Skin epidermis (tissue), 12 donors: ENCODE measurements around the gene MSH5.
A peak's percentile ranks its signal among the peaks of the same experiment; 100 is the strongest.

Experiments
- H3K27ac ChIP-seq, 21 experiments: fragments of 200-600 bp; sonication (generic) in 11 of 21; one replicate each; pipeline ENCODE4 v1.5.0; 2020; ENCODE audit warnings: mild to moderate bottlenecking in 3 of 21, inconsistent platforms in 2 of 21, moderate library complexity in 2 of 21
- H3K4me3 ChIP-seq, 7 experiments: fragments of 200-600 bp; sonication (generic) in 2 of 7; one replicate each; pipeline ENCODE4 v1.5.0; 2020; ENCODE audit warnings: inconsistent platforms in 2 of 7, mild to moderate bottlenecking in 2 of 7, moderate library complexity in 1 of 7

MSH5 gene

DNA sequence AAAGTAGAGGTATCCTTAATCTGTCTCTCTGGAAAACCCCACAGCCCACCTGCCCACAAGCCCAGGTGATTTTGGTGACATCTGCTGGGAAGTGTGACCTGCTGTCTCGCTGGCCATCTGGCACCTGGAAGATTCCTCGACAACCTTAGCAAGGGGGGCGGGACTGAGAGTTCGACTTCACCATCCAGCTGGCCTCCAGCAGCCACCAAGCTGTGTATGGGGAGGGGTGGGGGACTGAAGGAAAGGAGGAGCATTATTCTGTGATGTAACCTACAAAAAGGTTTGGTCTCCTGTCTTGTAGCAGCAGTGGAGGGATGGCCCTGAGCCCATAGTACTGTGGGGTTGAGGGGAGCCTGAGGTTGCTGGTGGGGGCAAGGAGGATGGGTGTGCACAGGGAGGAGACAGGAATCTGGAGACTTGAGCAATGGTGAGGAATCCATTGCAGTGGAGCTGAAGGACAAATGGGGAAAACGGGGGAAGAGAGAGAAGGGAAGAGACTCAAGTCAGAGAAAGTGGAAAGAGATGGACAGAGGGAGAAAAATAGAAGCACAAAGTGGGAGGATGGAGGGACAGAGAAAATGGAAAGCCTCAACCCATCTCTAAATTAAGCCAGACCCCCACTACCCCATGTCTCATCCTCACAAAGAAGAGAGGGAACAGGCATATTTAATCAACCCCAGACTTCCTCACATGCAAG lies 29.1 kb upstream of the MSH5 start:
- H3K4me3 ChIP-seq: no peak overlapping the region
- H3K27ac ChIP-seq: peak overlapping the region in 5 of 21 experiments; percentile 34 to 73 (median 49)

GRCh38 chr6:31711233-31711632 lies 28.6 kb upstream of the MSH5 start:
- Histone ChIP-seq H3K27ac (peak overlapping the region in 8 of 21 experiments; percentile 18 to 73 (median 43)), H3K4me3 (no peak overlapping the region)

- Histone ChIP-seq H3K27ac (peak overlapping the region in 13 of 21 experiments; percentile 1 to 77 (median 48)), H3K4me3 (no peak overlapping the region)
Observed at GRCh38 chr6:31712296-31712695, 27.5 kb upstream of the MSH5 start.

DNA sequence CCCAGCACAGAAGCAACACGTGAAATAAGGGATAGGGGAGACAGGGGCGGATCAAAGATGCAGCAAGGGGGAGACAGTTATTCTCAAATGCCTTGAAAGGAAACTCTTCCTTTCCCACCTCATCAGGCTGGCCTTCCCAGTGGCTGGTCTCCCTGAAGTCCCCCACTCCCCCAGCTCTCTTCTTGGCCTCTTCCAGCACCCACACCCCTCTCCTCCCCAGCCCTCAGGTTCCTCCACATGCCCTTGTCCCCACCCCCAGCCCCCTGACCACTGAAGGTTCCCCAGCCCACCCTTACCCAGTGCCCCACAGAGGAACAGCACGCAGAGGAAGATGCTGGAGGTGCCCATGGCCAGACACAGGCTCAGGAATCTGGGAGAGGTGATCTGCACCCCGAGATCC lies 26.3 kb upstream of the MSH5 start:
- H3K4me3 ChIP-seq: no peak overlapping the region
- H3K27ac ChIP-seq: peak overlapping the region in 13 of 21 experiments; percentile 0 to 77 (median 65)

DNA sequence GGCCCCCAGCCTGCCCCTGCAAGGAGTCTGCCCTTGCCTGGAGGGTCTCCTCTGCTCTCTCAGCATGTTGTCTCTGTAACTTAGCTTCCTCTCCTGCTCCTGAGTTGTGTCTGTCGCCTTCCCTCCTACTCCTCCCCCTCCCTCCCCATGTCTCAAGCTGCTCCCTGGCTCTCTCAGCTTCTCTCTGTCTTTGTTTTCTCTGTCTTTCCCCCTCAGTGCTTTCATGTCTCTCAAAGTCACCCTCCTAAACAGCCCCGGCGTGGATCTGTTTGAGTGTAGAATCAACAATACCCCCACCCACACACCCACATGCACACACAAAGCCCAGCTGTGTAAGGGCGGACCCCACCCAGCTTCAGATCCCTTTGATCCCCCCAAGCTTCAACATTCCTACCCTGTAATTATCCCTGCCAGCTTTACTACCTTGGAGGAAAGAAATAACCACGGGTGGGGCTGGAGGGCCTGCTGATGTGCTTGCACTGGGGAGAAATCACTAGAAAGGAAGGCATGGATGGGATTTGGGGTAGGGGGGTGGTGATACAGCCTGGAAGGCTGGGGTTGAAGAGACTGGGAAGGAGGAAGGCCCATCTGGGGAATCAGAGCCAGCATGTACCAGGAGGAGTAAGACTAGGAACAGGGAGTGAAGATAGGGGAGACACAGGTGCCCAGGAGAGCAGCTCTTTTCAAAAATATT lies 25.7 kb upstream of the MSH5 start:
- Histone ChIP-seq H3K27ac (peak overlapping the region in 13 of 21 experiments; percentile 0 to 77 (median 65)), H3K4me3 (no peak overlapping the region)

DNA sequence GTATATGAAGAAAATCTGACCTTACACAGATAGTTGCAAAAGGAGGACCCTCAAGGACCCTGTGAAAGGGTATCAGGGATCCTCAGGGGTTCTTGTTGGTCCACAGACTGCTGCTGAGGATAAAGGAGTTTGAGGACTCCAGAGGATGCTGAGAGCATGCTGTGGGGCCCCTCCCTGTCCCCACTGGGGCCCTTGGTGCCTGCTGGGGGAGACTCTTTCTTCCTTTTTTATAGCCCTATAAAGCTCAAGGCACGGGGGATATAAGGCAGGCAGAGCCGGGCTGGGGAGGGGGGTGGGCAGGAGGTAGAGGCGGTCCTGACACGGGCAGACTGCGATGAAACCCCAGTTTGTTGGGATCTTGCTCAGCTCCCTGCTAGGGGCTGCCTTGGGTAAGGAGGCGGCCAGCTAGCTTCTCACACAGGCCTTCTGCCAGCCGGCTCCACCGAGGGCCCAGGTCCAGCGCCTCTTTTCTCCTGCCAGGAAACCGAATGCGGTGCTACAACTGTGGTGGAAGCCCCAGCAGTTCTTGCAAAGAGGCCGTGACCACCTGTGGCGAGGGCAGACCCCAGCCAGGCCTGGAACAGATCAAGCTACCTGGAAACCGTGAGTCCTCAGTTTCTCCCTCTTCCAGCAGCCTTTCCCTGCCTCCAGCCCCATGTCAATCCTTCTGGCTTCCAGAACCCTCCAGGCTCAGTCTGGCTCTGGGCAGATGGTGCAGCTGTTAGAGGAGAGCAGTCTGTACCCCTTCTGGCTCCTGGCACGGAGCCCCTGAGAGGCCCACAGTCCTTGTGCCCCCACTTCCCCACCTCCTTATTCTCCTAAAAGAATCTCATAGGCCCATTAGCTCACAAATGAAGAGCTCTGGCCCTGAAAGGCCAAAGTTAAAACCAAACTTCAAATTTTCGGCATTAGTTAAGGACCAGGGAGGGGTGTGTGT lies 24.5 kb upstream of the MSH5 start, which contains the start of gene LY6G6D:
TSS of gene LY6G6D (plus strand) at position 327 of the 937 bp plus-strand sequence. CDS start at position 335, 8 bp downstream.
- Histone ChIP-seq H3K27ac (peak within 1 kb of the TSS in 13 of 21 experiments; percentile 0 to 80 (median 65)), H3K4me3 (no peak within 1 kb of the TSS)

DNA sequence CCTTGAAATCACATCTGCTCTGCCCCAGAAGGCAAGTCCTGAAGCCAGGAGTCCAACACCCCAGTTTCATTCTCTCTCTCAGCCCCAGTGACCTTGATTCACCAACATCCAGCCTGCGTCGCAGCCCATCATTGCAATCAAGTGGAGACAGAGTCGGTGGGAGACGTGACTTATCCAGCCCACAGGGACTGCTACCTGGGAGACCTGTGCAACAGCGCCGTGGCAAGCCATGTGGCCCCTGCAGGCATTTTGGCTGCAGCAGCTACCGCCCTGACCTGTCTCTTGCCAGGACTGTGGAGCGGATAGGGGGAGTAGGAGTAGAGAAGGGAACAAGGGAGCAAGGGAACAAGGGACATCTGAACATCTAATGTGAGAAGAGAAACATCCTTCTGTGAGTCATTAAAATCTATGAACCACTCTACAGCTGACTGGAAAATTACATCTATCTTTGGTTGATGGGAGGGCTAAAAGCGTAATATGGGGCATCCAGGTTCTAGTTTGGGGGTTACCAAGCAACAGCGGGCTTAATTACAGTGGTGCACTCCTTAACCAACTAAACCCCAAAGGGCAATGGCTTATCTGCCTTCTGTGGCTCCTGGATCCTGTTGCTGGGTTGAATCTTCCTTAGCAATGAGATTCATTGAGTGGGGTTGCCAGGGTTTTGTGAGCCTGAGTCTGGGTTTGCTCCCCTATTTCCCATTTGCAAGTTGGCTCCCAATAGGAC lies 22.1 kb upstream of the MSH5 start:
- H3K27ac ChIP-seq: peak overlapping the region in 16 of 21 experiments; percentile 9 to 84 (median 66)
- no peak overlapping the region for H3K4me3 ChIP-seq

DNA sequence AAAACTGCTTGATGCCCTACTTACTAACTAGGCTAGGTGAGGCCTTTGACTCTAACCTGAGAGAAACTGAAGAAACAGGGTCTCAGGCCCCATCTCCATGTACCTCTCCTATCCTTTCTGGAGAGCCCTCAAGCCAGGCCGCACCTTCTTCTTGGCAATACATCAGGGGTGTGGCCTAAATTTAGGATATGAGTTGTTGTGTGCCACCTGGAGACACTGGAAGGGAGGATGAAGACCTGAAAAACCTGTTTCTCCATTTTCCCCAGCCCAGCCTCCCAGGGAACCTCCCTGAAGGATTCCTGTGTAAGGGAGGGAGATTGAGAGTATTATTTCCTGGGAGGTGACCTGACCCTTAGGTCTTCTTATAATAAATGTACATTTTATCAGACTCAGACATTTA lies 21.5 kb upstream of the MSH5 start:
- no peak overlapping the region for H3K4me3 ChIP-seq
- H3K27ac ChIP-seq: peak overlapping the region in 18 of 21 experiments; percentile 44 to 84 (median 75)

DNA sequence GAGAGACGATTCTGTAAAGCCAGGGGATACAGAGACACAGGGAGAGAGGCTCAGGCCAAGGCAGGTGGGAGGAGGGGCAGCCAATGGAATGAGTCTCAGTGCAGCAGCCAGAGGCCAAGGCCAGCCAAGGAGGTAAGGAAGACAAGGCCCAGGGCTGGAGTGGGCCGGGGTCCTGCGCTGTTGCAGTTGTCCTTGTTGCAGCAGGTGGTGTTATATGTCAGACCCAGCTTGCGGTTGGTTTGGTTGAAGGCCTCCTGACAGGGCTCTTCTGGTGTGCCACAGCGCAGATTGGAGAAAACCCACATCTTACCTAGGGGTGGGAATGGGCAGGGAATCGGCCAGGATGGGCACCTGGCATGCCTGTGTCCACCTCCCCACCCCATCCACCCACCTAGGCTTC lies 20.8 kb upstream of the MSH5 start:
- Histone ChIP-seq H3K4me3 (peak overlapping the region in 1 of 7 experiments; percentile 21), H3K27ac (peak overlapping the region in 20 of 21 experiments; percentile 43 to 84 (median 72))

DNA sequence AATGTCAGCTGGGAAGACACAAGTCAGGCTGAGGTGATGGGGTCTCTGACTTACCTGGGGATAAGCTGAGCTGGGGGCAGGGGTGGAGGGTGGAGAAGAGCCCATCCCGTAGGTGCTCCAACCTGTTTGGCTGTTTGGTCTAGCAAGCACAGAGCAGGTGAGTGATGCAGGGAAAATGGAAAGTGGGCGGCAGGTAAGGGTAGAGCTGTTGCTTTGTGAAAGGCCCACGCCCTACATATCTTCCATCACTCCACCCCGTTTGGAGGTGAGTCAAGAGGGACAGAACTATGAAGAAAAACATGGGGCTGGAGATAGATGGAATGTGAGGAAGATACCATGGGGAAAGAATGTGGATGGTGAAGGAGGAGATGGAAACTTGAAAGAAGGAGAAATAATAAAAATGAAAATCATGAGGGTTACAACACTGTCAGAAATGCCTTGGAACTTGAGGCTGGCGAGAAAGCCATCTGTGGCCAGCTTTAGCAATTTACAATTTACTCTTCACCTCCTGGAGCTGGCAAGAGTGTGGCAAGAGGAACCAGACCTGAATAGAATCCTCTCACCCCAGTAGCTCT lies 19.5 kb upstream of the MSH5 start:
- Histone ChIP-seq H3K27ac (peak overlapping the region in 19 of 21 experiments; percentile 49 to 84 (median 73)), H3K4me3 (peak overlapping the region in 3 of 7 experiments; percentile 4 to 21 (median 13))

- Histone ChIP-seq H3K27ac (peak within 1 kb of the TSS in 18 of 21 experiments; percentile 13 to 84 (median 57)), H3K4me3 (peak within 1 kb of the TSS in 2 of 7 experiments; percentile 2 to 4)
Observed at GRCh38 chr6:31721351-31722020, 18.3 kb upstream of the MSH5 start, which contains the start of gene LY6G6C. TSS of gene LY6G6C (minus strand) at chr6:31721746. CDS start at chr6:31721679, 67 bp downstream.

DNA sequence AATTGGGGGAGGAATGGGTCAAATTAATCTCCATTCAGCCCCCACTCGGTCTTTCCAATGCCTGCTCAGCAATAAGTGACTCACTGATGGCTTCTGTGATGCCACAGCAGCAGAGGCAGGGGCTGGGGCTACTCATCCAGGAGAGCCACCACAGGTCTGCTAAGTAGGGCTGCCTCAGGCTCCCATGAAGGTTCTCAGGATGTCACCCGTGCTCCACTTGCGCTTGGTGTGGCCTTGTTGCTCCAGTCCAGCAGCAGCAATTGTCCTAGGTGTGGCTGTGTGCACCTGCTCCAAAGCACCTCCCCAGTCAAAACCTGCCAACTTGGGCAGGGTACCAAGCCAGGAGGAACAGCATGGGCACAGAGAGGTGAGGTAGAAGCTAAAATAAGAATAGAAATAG lies 17.6 kb upstream of the MSH5 start:
- Histone ChIP-seq H3K27ac (peak overlapping the region in 12 of 21 experiments; percentile 18 to 84 (median 56)), H3K4me3 (no peak overlapping the region)

DNA sequence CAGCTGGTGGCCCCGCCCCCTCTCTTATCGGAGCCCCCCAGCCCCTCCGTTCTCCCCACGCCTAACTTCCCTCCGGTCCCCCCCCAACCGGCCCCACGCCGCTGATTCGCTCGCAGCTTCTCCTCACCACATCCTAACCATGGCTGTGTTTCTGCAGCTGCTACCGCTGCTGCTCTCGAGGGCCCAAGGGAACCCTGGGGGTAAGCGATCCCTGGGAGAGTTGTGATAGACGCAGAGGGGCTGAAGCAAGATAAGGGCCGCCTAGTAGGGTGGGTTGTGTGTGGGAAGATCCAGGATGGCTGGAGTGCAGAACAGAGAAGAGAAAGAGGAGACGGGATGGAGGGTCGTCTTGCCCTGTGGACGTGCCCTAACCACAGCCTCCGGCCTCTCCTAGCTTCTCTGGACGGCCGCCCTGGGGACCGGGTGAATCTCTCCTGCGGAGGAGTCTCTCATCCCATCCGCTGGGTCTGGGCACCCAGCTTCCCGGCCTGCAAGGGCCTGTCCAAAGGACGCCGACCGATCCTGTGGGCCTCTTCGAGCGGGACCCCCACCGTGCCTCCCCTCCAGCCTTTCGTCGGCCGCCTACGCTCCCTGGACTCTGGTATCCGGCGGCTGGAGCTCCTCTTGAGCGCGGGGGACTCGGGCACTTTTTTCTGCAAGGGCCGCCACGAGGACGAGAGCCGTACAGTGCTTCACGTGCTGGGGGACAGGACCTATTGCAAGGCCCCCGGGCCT lies 16.4 kb upstream of the MSH5 start, which contains the start of gene MPIG6B:
TSS of gene MPIG6B (plus strand) at position 129 of the 735 bp plus-strand sequence. CDS start at position 140, 11 bp downstream.
- no peak within 1 kb of the TSS for H3K4me3 ChIP-seq
- H3K27ac ChIP-seq: peak within 1 kb of the TSS in 6 of 21 experiments; percentile 19 to 84 (median 58)

GRCh38 chr6:31723980-31724691 lies 15.7 kb upstream of the MSH5 start:
- Histone ChIP-seq H3K27ac (peak overlapping the region in 4 of 21 experiments; percentile 43 to 57 (median 52)), H3K4me3 (no peak overlapping the region)

DNA sequence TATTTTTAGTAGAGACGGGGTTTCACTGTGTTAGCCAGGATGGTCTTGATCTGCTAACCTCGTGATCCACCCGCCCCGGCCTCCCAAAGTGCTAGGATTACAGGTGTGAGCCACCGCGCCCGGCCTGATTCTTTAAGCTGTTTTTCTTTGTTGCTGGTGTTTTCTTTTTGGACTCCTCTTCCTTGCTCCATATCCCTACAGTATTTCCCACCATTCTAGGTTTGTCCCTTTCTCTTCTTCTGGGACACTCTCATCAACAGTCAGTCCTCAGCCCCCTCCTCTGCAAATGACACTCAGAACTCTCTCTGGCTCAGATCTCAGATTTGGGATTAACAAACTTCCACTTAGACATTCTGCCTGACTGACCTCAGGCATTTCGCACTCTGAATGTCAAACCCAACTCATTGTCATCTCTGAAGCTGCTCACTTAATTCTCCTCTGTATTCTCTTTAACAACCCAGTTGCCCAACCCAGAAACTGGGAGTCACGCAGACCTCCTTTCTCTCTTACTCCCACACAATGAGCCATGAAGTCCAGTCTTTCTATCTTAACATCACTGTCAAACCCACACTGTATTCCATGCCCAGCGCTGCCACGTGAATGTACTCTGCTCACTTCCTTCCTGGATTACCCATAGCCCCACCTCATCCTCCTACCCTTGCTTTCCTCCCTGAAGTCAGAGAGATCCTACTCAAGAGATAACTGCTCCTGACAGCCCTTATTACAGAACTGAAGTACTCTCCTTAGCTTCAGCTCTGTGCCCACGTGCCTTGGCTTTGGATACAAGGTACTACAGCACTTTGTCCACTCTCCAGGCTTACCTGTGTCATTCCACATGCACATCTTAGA lies 14.1 kb upstream of the MSH5 start:
- Histone ChIP-seq H3K4me3 (no peak overlapping the region), H3K27ac (peak overlapping the region in 9 of 21 experiments; percentile 6 to 84 (median 28))
